K562 (cell line): ENCODE measurements around the gene KIF12.

Experiments
- CBX3 ChIP-seq, 2 experiments: IDR thresholded peaks; 1 replicate in 1 of 2; 2 replicates in 1 of 2; pipeline ENCODE4 v1.6.1; 2012; ENCODE audit warnings: inconsistent platforms in 2 of 2, low read length in 2 of 2, borderline replicate concordance in 1 of 2, control low read depth in 1 of 2
- CTCF ChIP-seq, 3 experiments: IDR thresholded peaks in 2 of 3; conservative IDR thresholded peaks in 1 of 3; 2 replicates each; pipeline ENCODE4 v1.5.1; 2011 to 2012; ENCODE audit warnings: low read length in 3 of 3, mild to moderate bottlenecking in 3 of 3, control low read depth in 2 of 3, improper control_type of control experiment in 1 of 3, inconsistent platforms in 1 of 3, low read depth in 1 of 3, mixed read lengths in 1 of 3, moderate library complexity in 1 of 3; ENCODE audit not compliant: insufficient read depth in 2 of 3
- MBD1 ChIP-seq: fragments of 250-450 bp; sonication (Bioruptor Pico); IDR thresholded peaks from 2 replicates; pipeline ENCODE4 v1.8.0; 2022; ENCODE audit warnings: inconsistent platforms
- NFE2 ChIP-seq: IDR thresholded peaks from 2 replicates; pipeline ENCODE4 v1.6.1; 2014; ENCODE audit warnings: antibody characterized with exemption, low read depth
- POLR2A ChIP-seq: fragments of 450-650 bp; conservative IDR thresholded peaks from 2 replicates; pipeline ENCODE4 v1.6.1; 2016
- SMC3 ChIP-seq: conservative IDR thresholded peaks from 2 replicates; pipeline ENCODE4 v1.6.1; 2011; ENCODE audit warnings: low read depth, low read length, improper control_type of control experiment; ENCODE audit not compliant: insufficient read depth
- TARDBP ChIP-seq: fragments of 450-650 bp; IDR thresholded peaks from 2 replicates; pipeline ENCODE4 v1.6.1; 2016
- ZFPM2 ChIP-seq: fragments of 250-450 bp; sonication (Bioruptor Pico); IDR thresholded peaks from 2 replicates; pipeline ENCODE4 v1.5.1; 2022; ENCODE audit warnings: mild to moderate bottlenecking
- ZNF518B ChIP-seq: fragments of 250-450 bp; sonication (Bioruptor Pico); IDR thresholded peaks from 2 replicates; pipeline ENCODE4 v1.5.0; 2021; ENCODE audit warnings: mild to moderate bottlenecking, moderate library complexity
- TF ChIP-seq, protein P1 (sequence below), 2 experiments: fragments of 450-650 bp in 1 of 2; sonication (generic) in 1 of 2; formaldehyde crosslinking in 1 of 2; IDR thresholded peaks in 1 of 2; conservative IDR thresholded peaks in 1 of 2; 2 replicates each; pipeline versions ENCODE4 v1.6.1 to v1.8.1; 2016 to 2023; ENCODE audit warnings: mild to moderate bottlenecking in 2 of 2, moderate library complexity in 2 of 2, inconsistent platforms in 1 of 2, missing genetic modification reagents in 1 of 2
- TF ChIP-seq, protein P2 (sequence below), 2 experiments: fragments of 450-650 bp; formaldehyde crosslinking in 1 of 2; IDR thresholded peaks; 2 replicates each; pipeline versions ENCODE4 v1.4.0 to v1.6.1; 2014 to 2020; ENCODE audit warnings: mild to moderate bottlenecking in 2 of 2, borderline replicate concordance in 1 of 2, low read depth in 1 of 2

GRCh38 chr9:114084282-114085073, 14.6 kb downstream of the KIF12 start:
- TF ChIP-seq POLR2A (no peak), ZFPM2 (CRISPR knock-in tag) (no peak), NFE2 (no peak), CBX3 (IDR thresholded peaks at IDR 0.05; ENCODE audit: borderline replicate concordance in 1 of 2, low read length in 2 of 2) (no peak), ZNF518B (no peak), CTCF (IDR thresholded peaks at IDR 0.05 in 2 of 3, conservative IDR thresholded peaks at IDR 0.05 in 1 of 3; ENCODE audit: insufficient read depth in 2 of 3, low read depth in 1 of 3, low read length in 3 of 3) (no peak), TARDBP (no peak), MBD1 (CRISPR knock-in tag) (no peak), SMC3 (no peak)
- TF ChIP-seq, protein P1, sequence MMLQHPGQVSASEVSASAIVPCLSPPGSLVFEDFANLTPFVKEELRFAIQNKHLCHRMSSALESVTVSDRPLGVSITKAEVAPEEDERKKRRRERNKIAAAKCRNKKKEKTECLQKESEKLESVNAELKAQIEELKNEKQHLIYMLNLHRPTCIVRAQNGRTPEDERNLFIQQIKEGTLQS (IDR thresholded peaks at IDR 0.05) = no peak
- TF ChIP-seq, protein P1 (CRISPR knock-in tag; conservative IDR thresholded peaks at IDR 0.05) = no peak
- TF ChIP-seq, protein P2, sequence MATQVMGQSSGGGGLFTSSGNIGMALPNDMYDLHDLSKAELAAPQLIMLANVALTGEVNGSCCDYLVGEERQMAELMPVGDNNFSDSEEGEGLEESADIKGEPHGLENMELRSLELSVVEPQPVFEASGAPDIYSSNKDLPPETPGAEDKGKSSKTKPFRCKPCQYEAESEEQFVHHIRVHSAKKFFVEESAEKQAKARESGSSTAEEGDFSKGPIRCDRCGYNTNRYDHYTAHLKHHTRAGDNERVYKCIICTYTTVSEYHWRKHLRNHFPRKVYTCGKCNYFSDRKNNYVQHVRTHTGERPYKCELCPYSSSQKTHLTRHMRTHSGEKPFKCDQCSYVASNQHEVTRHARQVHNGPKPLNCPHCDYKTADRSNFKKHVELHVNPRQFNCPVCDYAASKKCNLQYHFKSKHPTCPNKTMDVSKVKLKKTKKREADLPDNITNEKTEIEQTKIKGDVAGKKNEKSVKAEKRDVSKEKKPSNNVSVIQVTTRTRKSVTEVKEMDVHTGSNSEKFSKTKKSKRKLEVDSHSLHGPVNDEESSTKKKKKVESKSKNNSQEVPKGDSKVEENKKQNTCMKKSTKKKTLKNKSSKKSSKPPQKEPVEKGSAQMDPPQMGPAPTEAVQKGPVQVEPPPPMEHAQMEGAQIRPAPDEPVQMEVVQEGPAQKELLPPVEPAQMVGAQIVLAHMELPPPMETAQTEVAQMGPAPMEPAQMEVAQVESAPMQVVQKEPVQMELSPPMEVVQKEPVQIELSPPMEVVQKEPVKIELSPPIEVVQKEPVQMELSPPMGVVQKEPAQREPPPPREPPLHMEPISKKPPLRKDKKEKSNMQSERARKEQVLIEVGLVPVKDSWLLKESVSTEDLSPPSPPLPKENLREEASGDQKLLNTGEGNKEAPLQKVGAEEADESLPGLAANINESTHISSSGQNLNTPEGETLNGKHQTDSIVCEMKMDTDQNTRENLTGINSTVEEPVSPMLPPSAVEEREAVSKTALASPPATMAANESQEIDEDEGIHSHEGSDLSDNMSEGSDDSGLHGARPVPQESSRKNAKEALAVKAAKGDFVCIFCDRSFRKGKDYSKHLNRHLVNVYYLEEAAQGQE (IDR thresholded peaks at IDR 0.05; ENCODE audit: borderline replicate concordance) = no peak
- TF ChIP-seq, protein P2 (CRISPR knock-in tag; IDR thresholded peaks at IDR 0.05; ENCODE audit: low read depth) = no peak
